Renal pelvis (tissue), 4 donors: ENCODE data around the gene NOS1. TPM values are rescaled to one million over a fixed set of nuclear protein-coding genes. Genes with fewer than 3 reads are reported as not detected.
"Not testable (repeated sequence)": the region's sequence is repeated elsewhere in the genome, so short reads cannot be mapped to it uniquely, and the experiment has no call there.

Source experiments
- DNase-seq: peaks from one replicate; pipeline ENCODE4 v3.0.0-alpha.2; 2013
- polyA plus RNA-seq, 3 donors: library from polyadenylated mRNA; unstranded; fragments of 120-200 nt; gene quantifications; one replicate each; pipeline ENCODE4 v1.2.1, GENCODE V29; 2013; ENCODE audit not compliant: insufficient read length in 3 of 3

The NOS1 gene
- polyA plus RNA-seq, 3 donors, result 0.58 to 0.99 (median 0.71) TPM

DNA sequence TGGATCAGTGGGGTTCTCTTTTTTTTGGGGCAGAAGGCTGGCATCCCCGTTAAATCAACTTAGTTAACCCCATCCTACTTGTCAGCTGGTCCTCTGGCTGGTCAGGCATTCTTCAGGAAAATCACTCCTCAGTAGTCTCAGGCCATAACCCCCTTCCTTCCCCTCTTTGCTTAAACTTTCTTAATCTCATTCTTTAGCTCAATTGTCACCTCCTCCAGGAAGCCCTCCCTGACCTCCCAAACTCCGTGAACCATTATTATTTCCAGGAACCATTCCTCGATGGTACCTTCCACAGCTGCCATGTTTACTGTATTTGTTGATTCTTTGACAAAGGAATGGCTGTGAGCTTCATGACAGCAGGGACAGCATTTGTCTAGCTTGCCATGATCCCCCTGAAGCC is 98.7 kb downstream of the NOS1 start:
- DNase-seq, result no peak

DNA sequence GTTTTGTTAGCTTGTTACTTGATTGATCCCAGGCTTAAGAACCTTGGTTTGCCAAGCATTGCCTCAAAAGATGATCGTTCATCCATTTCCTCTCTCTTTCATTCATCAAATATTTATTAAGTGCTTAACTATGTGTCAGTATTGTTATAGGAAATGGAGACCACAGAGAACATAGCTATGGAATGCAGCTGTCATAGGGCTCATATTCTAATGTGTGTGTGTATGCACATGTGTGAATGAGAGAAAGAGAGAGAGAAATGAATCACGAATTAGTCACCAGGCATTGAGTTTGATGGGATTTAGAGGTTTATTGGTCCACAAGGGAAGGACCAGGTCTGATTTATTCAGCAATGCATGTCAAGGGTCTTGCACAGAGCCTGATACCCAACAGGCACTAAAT is 100.2 kb downstream of the NOS1 start:
- DNase-seq, result no peak

DNA sequence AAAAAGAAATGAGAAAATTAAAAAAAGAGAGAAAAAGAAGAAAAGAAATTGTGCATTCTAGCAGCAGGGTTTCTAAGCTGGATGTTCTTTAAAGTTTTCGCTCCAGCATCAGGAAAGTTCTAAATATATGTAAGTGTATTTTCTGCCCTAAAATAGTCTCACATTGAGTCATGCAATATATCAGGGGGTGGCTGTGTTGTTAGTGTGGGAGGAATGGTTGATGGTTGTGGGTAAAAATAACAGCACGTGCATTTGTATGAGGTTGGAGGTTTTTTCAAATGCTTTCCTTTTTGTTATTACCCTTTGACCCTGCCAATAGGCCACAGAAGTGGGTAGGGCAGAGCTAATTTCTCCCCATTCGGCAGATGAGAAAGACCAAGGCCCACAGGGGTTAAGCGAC is 106.0 kb downstream of the NOS1 start:
- DNase-seq, result no peak

DNA sequence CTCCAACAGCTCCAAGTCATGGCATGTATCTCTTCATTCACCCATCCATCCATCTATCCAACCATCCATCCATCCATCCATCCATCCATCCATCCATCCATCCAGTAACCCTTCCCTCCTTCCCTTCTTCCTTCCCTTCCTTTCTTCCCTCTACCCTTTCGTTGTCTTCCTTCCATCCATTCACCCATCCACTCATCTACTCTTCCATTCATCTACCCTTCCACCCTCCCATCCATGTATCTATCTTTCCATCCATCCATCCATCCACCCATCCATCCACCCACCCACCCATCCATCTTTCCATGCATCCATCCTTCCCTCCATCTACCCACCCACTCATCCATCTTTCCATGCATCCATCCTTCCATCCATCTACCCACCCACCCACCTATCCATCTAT is 117.9 kb downstream of the NOS1 start:
- no peak for DNase-seq

DNA sequence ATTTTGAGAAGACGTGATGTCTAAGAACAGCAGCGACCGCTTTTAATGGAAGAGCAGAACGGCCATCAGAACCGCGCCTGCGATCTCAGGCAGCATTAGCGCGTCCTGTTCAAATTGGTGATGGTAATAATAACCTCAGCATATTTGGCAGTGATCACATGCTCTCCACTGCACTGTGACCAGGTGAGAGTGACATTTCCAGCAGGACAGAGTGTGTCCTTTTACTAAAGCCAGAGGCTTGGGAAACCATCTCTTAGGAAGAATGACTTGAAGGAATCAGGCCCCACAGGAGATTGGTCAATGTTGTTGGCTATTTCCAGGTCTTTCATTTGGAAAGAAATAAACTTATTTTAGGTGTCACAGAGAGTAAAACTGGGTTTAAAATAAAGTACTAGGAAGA is 119.7 kb downstream of the NOS1 start:
- no peak for DNase-seq

DNA sequence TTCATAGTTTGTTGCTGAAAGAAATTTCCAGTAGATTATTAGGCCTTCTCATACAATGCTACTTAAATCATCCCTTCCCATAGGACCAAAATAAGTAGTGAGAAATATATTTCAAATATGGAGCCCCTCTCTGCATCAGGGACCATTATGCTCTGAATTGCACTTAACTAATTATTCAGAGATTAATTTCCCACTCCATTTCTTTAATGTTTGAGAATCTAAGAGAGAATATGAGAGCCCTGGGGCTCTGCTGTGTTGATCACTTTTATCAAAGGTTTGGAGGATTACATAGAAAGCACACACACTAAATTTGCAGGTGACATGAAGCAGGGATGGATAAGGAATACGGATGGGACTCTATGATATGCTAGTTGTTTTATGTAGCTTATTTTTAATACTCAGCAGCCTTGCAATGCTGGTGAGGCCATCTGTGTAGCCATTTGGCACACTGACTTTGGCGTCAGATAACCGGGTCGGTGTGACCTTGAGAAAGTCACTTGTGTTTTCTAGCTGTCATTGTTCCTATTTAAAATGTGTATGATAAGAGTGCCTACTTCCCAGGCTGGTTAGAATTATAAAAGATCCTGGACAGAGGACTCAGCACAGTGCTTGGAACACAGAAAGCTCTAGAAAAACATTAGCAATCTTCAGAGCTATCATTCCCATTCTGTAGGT is 121.2 kb downstream of the NOS1 start:
- DNase-seq, result no peak

DNA sequence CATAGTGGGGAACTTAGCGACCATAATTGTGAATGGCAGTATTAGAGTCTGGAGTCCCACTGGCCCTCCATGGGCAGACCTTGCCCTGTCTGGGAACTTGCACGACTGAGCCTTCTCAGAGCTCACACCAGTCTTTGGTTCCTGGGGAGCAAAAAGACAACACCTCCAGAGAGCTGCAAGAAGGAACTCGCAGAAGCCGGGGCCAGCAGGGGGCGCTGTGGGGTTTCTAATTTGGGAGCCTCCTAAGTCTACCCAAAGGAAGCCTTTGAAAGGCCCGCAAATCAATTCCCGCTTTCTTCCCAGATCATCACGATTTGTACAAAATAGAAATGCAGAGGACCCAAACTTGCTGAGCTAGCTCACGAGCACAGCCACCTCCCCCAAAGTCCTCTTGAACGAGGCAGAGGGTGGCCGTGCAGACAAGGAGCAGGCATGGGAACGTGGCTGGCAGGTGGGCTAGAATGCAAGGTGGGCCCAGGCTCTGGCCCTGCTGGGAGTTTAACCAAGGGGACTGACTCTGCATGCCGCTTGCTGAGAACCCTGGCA is 124.9 kb downstream of the NOS1 start:
- peak; percentile 69 for DNase-seq

DNA sequence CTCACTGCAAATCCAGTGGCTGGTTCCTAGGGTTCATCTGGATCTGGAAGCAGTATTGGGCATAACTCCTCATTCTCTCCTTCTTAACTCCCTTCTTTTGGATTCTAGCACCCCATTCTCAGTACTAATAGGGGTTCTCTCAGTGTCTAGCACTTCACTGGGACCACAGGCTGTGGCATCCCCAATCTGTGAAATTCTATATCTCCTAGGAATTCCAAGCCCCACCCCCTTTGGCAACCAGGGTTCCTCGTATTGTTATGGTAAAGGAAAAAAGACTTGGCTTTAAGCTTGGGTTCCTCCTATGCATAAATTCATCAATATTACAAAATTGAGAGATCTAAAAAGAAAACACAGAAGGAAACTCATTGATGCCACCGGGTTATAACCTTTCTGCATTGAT is 126.2 kb downstream of the NOS1 start:
- no peak for DNase-seq

DNA sequence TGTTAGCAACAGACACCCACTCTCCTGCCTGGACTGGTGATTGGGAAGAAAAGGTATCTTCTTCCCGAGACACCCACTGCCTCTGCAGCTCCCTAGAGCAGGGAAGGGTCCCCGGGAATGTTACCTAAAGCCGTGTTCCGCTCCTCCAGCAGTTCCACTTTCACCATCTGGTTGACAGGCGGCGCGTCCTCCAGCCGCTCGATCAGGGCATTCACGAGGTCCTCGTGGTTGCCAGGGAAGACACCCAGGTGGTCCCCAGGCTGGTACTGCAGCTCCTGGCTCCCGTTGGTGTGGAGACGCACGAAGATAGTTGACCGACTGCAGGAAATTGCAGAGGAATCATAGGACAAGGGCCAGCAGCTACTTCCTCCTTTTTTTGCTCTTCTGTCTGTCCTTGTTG is 127.0 kb downstream of the NOS1 start:
- no peak for DNase-seq

DNA sequence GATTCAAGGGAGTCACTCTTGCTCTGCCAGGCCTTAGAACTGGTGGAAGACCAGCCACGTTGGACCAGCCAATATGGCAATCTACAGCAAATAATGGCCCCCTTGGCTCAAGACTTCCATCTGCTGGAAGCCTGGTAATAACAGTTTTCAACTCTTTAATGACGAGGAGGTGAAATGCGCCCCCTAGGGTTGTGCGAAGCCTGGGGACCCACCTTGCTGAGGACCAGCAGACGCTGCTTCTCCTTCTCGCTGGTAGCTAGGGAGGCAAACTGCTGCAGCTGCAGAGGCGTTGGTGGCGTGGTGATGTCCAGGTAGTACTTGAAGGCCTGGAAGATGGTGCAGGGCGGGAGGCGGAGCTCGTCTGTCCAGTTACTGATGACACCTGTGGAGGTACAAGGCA is 129.7 kb downstream of the NOS1 start:
- no peak for DNase-seq

DNA sequence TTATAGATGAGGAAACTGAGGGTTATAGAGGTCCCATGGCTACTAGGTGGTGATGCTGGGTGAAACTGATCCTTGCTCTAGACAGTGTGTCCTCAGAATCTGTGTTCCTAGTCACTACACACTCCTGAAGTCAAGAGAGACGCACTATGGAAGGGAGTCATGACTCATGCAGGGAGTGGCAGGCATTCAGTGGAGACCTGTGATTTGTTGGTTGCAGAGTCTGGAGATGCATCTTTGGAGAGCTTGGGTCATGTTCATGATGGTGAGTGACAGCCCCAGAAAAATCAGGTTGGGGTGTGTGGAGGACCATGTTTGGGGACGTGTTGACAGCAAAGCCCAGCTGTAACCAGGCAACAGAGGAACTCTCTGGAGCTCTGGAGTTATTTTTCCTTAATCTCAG is 133.2 kb downstream of the NOS1 start:
- DNase-seq, result no peak

DNA sequence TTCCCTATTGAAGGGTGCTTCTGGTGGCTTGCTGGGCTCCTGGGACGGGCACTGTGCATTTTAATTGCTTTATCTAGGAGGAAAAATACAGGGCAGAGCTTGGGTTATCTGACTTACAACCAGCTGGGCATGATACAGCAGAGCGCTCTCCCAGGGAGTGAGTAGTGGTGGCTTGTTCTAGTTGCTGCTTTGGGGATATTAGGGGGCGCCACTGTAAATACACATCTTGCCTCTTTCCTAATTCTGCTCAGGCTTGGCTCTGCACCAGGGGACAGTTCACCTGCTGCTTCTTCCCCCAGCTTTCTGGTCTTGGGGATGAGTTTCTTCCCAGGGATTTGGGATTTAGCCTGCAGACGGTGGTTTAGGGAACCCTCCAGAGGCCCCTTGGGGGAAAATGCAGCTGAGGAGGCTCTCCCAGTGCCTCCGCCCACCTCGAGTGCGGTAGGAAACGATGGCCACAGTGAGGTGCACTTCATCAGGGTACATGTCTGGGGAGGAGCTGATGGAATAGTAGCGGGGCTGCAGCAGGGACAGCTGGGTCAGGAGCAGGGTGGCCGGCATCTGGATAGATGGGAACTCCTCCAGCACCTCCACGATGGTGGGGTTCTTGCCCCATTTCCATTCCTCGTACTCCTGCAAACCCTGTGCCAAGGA is 134.3 kb downstream of the NOS1 start:
- no peak for DNase-seq

DNA sequence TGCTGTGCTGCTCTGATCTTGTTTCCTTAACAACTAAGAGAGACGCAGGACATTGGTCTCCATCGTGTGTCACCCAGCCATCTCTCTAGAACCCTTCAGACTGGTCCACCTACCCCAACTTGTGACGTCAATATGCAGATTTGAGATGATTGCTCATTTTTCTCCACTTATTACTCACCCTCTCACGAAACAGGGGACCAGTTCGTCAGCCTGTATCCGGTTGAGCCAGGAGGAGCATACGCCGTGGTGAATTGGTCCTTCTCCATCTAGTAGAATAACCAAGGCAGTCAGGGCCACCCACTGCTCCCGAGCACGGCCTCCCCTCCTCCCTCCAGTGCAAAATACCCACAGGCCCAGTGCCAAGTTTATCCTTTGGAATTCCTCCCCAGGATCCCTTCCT is 134.9 kb downstream of the NOS1 start:
- no peak for DNase-seq

DNA sequence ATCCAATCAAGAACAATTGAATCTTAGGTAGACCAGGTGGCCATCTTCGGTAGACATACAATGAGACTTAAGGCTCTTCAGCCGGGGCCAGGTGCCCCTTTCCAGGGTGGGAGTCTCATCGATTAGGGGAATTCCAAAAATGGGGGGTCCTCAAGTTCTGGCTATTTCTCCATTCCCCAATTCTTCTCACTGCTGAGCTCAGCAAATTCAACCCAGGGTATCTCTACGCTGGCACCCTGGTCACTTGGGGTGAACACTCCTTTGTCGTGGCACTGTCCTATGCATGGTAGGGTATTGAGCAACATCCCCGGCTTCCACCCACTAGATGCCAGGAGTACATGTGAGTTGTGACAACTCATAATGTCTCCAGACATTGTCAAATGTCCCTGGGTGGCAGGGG is 136.2 kb downstream of the NOS1 start:
- DNase-seq, result no peak

DNA sequence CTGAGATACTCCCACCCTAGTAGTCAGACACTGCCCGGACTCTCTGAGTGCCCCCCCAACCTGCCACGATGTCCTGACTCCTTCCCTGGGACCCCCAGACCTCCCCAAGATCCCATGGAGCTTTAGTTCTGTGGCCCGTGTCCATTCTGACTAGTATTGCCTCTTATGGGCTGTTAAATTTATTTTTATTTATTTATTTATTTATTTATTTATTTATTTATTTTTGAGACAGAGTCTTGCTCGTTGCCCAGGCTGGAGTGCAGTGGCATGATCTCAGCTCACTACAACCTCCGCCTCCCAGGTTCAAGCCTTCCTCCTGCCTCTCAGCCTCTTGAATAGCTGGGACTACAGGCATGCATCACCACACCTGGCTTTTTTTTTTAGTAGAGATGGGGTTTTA is 140.5 kb downstream of the NOS1 start:
- not testable (repeated sequence) for DNase-seq

DNA sequence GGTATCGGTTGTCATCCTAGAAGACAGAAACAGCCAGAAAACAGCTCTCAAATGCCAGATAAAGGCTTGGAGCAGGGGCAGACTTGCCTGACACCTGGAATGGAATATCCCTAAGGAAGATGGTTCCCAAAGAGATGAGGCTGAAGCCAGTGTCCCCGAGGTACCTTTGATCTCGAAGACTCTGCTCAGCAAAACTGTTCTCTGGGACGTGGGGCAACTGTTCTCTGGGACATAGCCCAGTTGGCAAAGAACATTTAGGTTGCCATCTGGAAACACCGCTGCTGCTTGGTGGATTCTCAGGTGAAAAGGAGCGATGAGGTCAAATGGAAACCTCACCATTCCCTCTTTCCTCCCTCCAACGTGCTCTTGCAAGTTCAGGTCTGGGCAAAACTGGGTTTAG is 143.3 kb downstream of the NOS1 start:
- no peak for DNase-seq

DNA sequence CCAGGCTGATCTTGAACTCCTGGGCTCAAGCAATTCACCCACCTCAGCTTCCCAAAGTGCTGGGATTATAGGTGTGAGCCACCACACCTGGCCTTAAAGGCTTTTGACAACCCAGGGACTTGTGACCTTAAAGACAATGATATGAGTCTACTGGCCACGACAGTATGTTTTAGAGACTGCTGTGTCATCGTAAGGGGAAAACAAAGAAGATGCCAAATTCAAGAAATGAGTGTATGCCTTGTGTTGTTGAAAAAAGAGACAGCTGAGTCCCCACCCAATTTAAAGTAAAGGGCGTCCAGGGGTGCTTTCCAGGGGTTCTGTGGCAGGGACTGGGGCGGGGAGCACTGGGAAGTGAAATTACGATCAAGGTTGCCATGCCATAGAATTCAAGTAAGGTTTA is 144.7 kb downstream of the NOS1 start:
- DNase-seq, result no peak

DNA sequence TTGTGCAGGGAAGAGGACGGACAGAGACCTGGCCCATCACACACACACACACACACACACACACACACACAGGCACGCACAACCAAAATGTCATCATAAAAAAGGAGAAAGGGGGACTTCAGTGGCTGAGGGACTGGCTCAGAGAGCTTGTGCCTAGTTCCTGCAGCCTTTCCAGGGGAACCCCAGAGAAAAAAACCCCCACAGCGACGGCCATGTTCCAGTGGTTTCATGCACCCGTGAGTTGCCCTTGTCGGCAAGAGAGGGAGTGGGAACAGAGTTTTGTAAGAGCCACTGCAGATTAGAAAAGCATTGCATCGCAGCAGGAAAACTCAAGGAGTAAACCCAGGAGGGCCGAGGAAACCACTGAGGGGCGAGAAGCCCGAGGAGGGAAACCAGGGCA is 146.6 kb downstream of the NOS1 start:
- no peak for DNase-seq

DNA sequence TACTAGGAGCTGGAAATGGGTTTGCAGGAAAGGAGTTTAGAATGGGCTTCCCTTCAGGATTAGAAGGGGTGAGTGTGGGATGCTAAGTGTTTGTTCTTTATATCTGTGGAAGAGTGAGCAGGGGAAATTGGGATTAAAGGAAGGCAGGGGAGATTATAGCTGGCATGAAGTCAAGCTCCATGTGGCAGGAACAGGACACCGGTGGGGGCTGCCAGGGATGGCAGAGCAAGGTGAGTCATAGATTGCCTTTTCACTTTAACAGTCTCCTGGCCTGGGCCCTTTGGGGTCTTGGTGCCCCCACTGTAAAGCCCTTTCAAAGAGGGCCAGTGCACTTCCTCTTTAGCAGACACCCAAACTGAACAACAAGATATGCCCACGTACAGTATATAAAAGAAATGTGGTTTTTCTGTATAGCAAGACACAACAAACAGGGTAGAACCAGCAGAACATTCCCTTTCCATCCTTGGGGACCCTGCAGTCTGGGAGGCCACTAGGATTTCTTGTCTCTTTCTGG is 148.1 kb downstream of the NOS1 start:
- DNase-seq, result no peak

DNA sequence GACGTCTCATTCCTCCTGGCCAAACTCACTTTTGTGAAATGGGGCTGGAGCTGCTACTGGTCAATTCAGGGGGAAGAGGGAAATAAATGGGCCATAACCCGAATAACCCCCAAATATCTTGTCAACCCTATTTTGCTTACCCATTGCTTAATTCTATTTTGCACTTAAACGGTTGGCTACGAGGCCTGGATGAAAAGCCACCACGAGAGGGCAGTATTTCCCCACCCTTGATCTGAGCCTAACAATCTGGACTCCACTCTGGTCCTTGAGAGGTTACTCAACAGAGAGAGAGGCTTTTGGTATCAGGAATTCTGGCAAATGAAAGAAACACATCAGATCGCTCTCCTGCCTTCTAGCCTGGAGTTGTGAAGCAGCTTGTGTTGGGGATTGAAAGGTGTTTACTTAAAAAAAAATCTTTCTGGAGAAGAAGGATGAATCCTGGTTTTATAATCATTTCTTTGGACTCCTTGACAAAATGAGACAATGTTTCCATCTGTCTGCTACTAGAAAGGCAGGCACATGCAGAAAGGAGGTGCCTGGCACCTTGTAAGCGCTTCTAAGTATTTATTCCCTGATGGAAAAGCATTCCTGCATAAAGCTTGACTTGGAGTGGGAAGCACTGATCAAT is 148.7 kb downstream of the NOS1 start:
- peak; percentile 78 for DNase-seq

DNA sequence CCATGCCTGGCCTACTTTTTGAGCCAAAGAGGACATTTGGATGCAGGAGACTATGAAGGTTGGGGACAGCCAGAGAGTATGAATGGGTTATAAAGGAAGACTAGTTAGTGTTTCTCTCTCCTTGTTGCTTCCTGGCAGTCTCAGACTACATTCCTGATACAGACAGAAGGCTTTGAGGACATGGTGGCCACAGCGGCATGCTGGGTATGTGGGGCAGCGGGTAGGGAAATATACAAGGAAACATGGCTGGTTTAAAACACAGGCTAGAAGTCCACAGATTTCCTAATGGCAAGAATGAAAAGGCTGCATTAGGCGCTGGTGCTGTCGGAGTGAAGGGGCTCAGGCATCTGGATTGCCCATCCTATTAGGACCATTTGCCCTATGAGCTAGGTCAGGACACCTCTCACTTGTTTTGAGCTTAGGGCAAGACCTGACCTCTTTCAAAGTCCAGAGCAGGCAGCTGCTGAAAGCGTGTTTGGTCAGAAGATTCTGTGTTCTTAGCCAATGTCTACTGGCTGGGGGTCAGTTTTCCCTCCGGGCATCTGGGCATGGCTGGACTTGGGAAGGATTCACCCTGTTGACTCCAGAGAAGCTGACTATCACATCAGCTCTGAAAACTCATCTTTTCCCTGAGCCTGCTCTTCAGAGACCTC is 151.0 kb downstream of the NOS1 start:
- DNase-seq, result no peak

DNA sequence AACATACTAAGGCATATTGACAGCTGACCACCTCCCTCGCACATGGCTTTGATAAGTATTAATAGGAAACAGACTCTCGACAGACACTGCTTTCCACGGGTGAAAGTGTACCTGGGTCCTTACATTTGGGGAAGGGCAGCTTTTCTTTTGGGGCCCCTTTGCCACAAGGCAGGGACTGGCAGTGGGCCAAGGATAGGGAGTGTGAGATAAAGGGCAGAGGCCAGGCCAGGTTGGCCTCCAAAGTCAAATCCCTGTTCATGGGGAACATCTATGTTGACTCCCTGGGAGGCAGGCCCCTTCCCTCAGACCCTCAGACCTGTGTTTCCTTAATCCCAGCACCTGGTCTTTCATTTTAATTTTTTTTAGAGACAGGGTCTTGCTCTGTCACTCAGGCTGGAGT is 151.8 kb downstream of the NOS1 start:
- no peak for DNase-seq
